Measurements from ENCODE around the gene TXNRD1. TPM values are rescaled to one million over a fixed set of nuclear protein-coding genes. Genes with fewer than 3 reads are reported as not detected.

TXNRD1 gene
- total and polyA plus RNA-seq, 2 donors (not counting 1 experiment from before 2014, with no cell fraction given): 436 to 1,000 TPM

GRCh38 chr12:104374071-104374470, 158.5 kb downstream of the TXNRD1 start:
- Histone ChIP-seq H3K4me3 (replicated peaks in 1 of 4; ENCODE audit: control extremely low read depth in 1 of 4, insufficient read depth in 1 of 4, low read depth in 3 of 4, low read length in 4 of 4) (no peak overlapping the region), H3K27me3 (ENCODE audit: control insufficient read depth, insufficient read depth, low read length) (no peaks in the 10 kb centered on the region), H3K9me3 (ENCODE audit: control insufficient read depth, insufficient read depth, low read depth, low read length) (no peaks in the 10 kb centered on the region), H3K9ac (ENCODE audit: insufficient read depth, low read length) (no peak overlapping the region), H2AFZ (ENCODE audit: low read length) (no peak overlapping the region), H3K79me2 (ENCODE audit: control insufficient read depth, insufficient read depth, low read length) (no peaks in the 10 kb centered on the region), H3K4me2 (ENCODE audit: extremely low read depth, insufficient read depth, low read length) (no peak overlapping the region), H4K20me1 (ENCODE audit: control insufficient read depth, extremely low read depth, insufficient read depth, low read length) (no peaks in the 10 kb centered on the region), H3K4me1 (ENCODE audit: control insufficient read depth, extremely low read depth, insufficient read depth, low read length) (peaks cover 3% of the 10 kb centered on the region), H3K36me3 (ENCODE audit: control insufficient read depth, insufficient read depth, low read length) (no peaks in the 10 kb centered on the region), H3K27ac (ENCODE audit: insufficient read depth, low read length) (no peak overlapping the region)
- DNase-seq (ENCODE audit: low read depth in 2 of 2): no peak
- TF ChIP-seq EZH2 (IDR thresholded peaks at IDR 0.05; ENCODE audit: low read length, missing control alignments) (no peak), CTCF (conservative IDR thresholded peaks at IDR 0.05 in 1 of 2, IDR thresholded peaks at IDR 0.05 in 1 of 2; ENCODE audit: low read depth in 1 of 2, low read length in 2 of 2) (no peak)

- Histone ChIP-seq H3K27ac (ENCODE audit: insufficient read depth, low read length) (no peak overlapping the region), H3K79me2 (ENCODE audit: control insufficient read depth, insufficient read depth, low read length) (no peaks in the 10 kb centered on the region), H3K9me3 (ENCODE audit: control insufficient read depth, insufficient read depth, low read depth, low read length) (no peaks in the 10 kb centered on the region), H3K4me2 (ENCODE audit: extremely low read depth, insufficient read depth, low read length) (no peak overlapping the region), H4K20me1 (ENCODE audit: control insufficient read depth, extremely low read depth, insufficient read depth, low read length) (no peaks in the 10 kb centered on the region), H3K4me1 (ENCODE audit: control insufficient read depth, extremely low read depth, insufficient read depth, low read length) (peaks cover 3% of the 10 kb centered on the region), H3K9ac (ENCODE audit: insufficient read depth, low read length) (no peak overlapping the region), H3K27me3 (ENCODE audit: control insufficient read depth, insufficient read depth, low read length) (no peaks in the 10 kb centered on the region), H3K4me3 (replicated peaks in 1 of 4; ENCODE audit: control extremely low read depth in 1 of 4, insufficient read depth in 1 of 4, low read depth in 3 of 4, low read length in 4 of 4) (no peak overlapping the region), H3K36me3 (ENCODE audit: control insufficient read depth, insufficient read depth, low read length) (no peaks in the 10 kb centered on the region), H2AFZ (ENCODE audit: low read length) (no peak overlapping the region)
- no peak for DNase-seq (ENCODE audit: low read depth in 2 of 2)
- no peak for TF ChIP-seq EZH2 (IDR thresholded peaks at IDR 0.05; ENCODE audit: low read length, missing control alignments)
- TF ChIP-seq CTCF (conservative IDR thresholded peaks at IDR 0.05 in 1 of 2, IDR thresholded peaks at IDR 0.05 in 1 of 2; ENCODE audit: low read depth in 1 of 2, low read length in 2 of 2): no peak
These were observed 159.2 kb downstream of the TXNRD1 start for GRCh38 chr12:104374806-104375205.

- H3K79me2 ChIP-seq (ENCODE audit: control insufficient read depth, insufficient read depth, low read length): no peaks in the 10 kb centered on the region
- no peak overlapping the region for H3K4me3 ChIP-seq (replicated peaks in 1 of 4; ENCODE audit: control extremely low read depth in 1 of 4, insufficient read depth in 1 of 4, low read depth in 3 of 4, low read length in 4 of 4)
- no peak overlapping the region for H3K27ac ChIP-seq (ENCODE audit: insufficient read depth, low read length)
- H3K36me3 ChIP-seq (ENCODE audit: control insufficient read depth, insufficient read depth, low read length): no peaks in the 10 kb centered on the region
- H3K4me1 ChIP-seq (ENCODE audit: control insufficient read depth, extremely low read depth, insufficient read depth, low read length): peaks cover 3% of the 10 kb centered on the region
- H4K20me1 ChIP-seq (ENCODE audit: control insufficient read depth, extremely low read depth, insufficient read depth, low read length): no peaks in the 10 kb centered on the region
- no peak overlapping the region for H3K9ac ChIP-seq (ENCODE audit: insufficient read depth, low read length)
- no peak for DNase-seq (ENCODE audit: low read depth in 2 of 2)
- H3K4me2 ChIP-seq (ENCODE audit: extremely low read depth, insufficient read depth, low read length): no peak overlapping the region
- no peak for TF ChIP-seq CTCF (conservative IDR thresholded peaks at IDR 0.05 in 1 of 2, IDR thresholded peaks at IDR 0.05 in 1 of 2; ENCODE audit: low read depth in 1 of 2, low read length in 2 of 2)
- TF ChIP-seq EZH2 (IDR thresholded peaks at IDR 0.05; ENCODE audit: low read length, missing control alignments): no peak
- H3K9me3 ChIP-seq (ENCODE audit: control insufficient read depth, insufficient read depth, low read depth, low read length): no peaks in the 10 kb centered on the region
- H3K27me3 ChIP-seq (ENCODE audit: control insufficient read depth, insufficient read depth, low read length): no peaks in the 10 kb centered on the region
- H2AFZ ChIP-seq (ENCODE audit: low read length): no peak overlapping the region
These were observed 160.2 kb downstream of the TXNRD1 start for GRCh38 chr12:104375775-104376174.
